SU-DHL-6 (cell line): ENCODE measurements around the gene NCKAP5.

Source experiments
- H2AFZ ChIP-seq: fragments of 200-600 bp; sonication (generic); 2 replicates; pipeline ENCODE4 v1.6.1; 2014; ENCODE audit warnings: low read depth, mild to moderate bottlenecking, moderate library complexity, mixed read lengths, antibody characterized with exemption, low read length; ENCODE audit not compliant: severe bottlenecking
- H3F3A ChIP-seq: fragments of 200-600 bp; shearing (Covaris generic); 2 replicates; pipeline ENCODE4 v1.6.0; 2016; ENCODE audit warnings: antibody characterized with exemption, mild to moderate bottlenecking; ENCODE audit not compliant: insufficient read depth
- H3K27ac ChIP-seq: fragments of 200-600 bp; sonication (generic); 2 replicates; pipeline ENCODE4 v1.5.1; 2016; ENCODE audit warnings: low read depth, mild to moderate bottlenecking, low read length, moderate library complexity, mixed read lengths
- H3K27me3 ChIP-seq: fragments of 200-600 bp; sonication (generic), shearing (Covaris generic); 2 replicates; pipeline ENCODE4 v1.6.0; 2014; ENCODE audit warnings: mild to moderate bottlenecking, low read length
- H3K36me3 ChIP-seq: fragments of 200-600 bp; sonication (generic); 2 replicates; pipeline ENCODE4 v1.6.1; 2014; ENCODE audit warnings: mild to moderate bottlenecking, low read length, mixed read lengths
- H3K4me2 ChIP-seq: fragments of 300-600, 200-600 bp; shearing (Covaris generic), sonication (generic); 2 replicates; pipeline ENCODE4 v1.6.0; 2014; ENCODE audit warnings: low read length, low read depth, mild to moderate bottlenecking; ENCODE audit not compliant: poor library complexity, severe bottlenecking
- H3K4me3 ChIP-seq: fragments of 200-600 bp; sonication (generic); 2 replicates; pipeline ENCODE4 v1.5.1; 2014; ENCODE audit warnings: antibody characterized with exemption, low read length, mild to moderate bottlenecking, mixed read lengths; ENCODE audit not compliant: insufficient read depth, poor library complexity, severe bottlenecking
- H3K79me2 ChIP-seq: fragments of 200-600 bp; sonication (generic); 2 replicates; pipeline ENCODE4 v1.6.1; 2014; ENCODE audit warnings: mild to moderate bottlenecking, low read length, moderate library complexity; ENCODE audit not compliant: insufficient read depth
- H3K9ac ChIP-seq: fragments of 200-600 bp; sonication (generic); 2 replicates; pipeline ENCODE4 v1.7.0; 2014; ENCODE audit warnings: mild to moderate bottlenecking, low read length
- H3K9me2 ChIP-seq: fragments of 200-600 bp; sonication (generic); replicated peaks from 2 replicates; pipeline ENCODE4 v1.6.1; 2014; ENCODE audit warnings: low read length; ENCODE audit not compliant: insufficient read depth
- H3K9me3 ChIP-seq: fragments of 200-600 bp; sonication (generic); 2 replicates; pipeline ENCODE4 v1.6.1; 2014; ENCODE audit warnings: low read length, mixed read lengths; ENCODE audit not compliant: insufficient read depth
- H4K20me1 ChIP-seq: fragments of 200-600 bp; sonication (generic); 2 replicates; pipeline ENCODE4 v1.6.1; 2014; ENCODE audit warnings: low read depth, mild to moderate bottlenecking, antibody characterized with exemption, low read length, moderate library complexity, mixed read lengths
- CTCF ChIP-seq: fragments of 200-600 bp; sonication (generic); IDR thresholded peaks from one replicate; pipeline ENCODE4 v1.5.1; 2017; ENCODE audit warnings: antibody characterized with exemption, mild to moderate bottlenecking, low read length, moderate library complexity; ENCODE audit not compliant: insufficient read depth, poor library complexity, severe bottlenecking
- EZH2phosphoT487 ChIP-seq: fragments of 200-600 bp; sonication (generic), shearing (Covaris generic); conservative IDR thresholded peaks from 2 replicates; pipeline ENCODE4 v1.6.1; 2018; ENCODE audit warnings: mild to moderate bottlenecking, antibody characterized with exemption, low read length, moderate library complexity, mixed read lengths

Gene NCKAP5

DNA sequence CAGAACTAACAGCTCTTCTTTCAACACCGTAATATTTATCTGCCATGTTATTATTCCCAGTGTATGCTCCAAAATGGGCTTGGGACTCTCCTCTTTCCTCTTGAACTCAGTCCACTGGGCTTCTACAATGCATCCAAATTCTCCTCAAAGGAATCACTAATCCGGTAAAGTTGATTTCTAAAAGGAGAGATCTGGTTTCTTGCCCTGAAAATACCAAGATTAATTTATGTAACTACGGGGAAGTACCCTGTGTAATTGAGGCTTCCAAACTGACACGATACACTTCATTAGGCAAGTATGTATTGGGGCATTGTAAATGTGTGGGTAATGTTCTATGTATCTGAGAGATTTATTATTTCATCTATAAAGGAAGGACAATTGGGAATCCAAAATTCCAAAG, 5.7 kb downstream of the NCKAP5 start:
- Histone ChIP-seq H3K27ac (no peak overlapping the region), H3K4me3 (no peak overlapping the region), H2AFZ (no peak overlapping the region), H3K4me2 (no peak overlapping the region), H3K9me2 (no peaks in the 10 kb centered on the region), H4K20me1 (no peaks in the 10 kb centered on the region), H3K9me3 (no peaks in the 10 kb centered on the region), H3K9ac (no peak overlapping the region), H3K36me3 (no peaks in the 10 kb centered on the region), H3K27me3 (no peaks in the 10 kb centered on the region), H3F3A (no peaks in the 10 kb centered on the region), H3K79me2 (no peaks in the 10 kb centered on the region)
- TF ChIP-seq CTCF (no peak), EZH2phosphoT487 (no peak)

DNA sequence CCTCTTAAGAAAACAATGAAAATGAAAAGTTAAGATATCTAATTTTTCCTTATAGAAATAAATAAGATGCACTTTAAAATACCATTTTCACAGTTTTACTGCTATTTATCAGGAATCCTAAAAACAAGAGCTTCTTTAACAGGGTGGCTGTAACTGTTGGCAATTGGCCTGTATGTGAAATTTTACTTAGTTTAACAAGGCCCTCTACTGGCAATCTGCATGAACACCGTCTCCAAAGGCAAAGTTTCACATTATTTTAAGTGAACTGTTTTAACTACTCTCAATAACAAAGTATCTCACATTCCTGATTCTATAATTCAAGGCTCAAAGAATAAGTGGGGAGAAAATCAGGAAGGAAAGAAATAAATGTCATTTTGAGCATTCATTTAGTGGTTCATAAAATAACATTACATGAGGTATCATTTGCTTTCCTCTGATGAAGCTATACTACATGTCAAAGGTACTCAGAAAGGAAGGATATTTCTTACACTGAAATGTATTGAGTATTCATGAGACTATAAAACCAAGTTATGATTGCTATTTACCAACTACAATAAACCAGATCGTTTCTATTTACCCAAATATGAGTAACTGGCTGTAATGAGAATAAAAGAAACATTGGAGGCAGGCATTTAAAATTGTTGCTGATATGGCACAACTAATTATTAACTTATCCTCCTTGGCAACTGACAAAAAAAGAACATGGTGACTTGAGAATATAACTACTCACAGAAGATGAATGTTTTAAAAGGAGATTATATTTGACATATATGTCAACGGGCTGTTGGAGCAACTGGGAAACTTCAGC, 7.0 kb downstream of the NCKAP5 start:
- H3K4me3 ChIP-seq, result no peak overlapping the region
- TF ChIP-seq CTCF, result peak; percentile 54
- no peak for TF ChIP-seq EZH2phosphoT487
- no peaks in the 10 kb centered on the region for H3F3A ChIP-seq
- no peaks in the 10 kb centered on the region for H4K20me1 ChIP-seq
- no peaks in the 10 kb centered on the region for H3K27me3 ChIP-seq
- H3K9me3 ChIP-seq, result no peaks in the 10 kb centered on the region
- no peak overlapping the region for H3K4me2 ChIP-seq
- H3K9ac ChIP-seq, result no peak overlapping the region
- no peaks in the 10 kb centered on the region for H3K9me2 ChIP-seq
- H3K27ac ChIP-seq, result no peak overlapping the region
- no peaks in the 10 kb centered on the region for H3K36me3 ChIP-seq
- no peak overlapping the region for H2AFZ ChIP-seq
- no peaks in the 10 kb centered on the region for H3K79me2 ChIP-seq

GRCh38 chr2:133557614-133558013, 10.6 kb downstream of the NCKAP5 start:
- Histone ChIP-seq H3K4me2 (no peak overlapping the region), H3K79me2 (no peaks in the 10 kb centered on the region), H3K36me3 (no peaks in the 10 kb centered on the region), H3K9me3 (no peaks in the 10 kb centered on the region), H3K9me2 (no peaks in the 10 kb centered on the region; the same call in 1 of the 2 replicates), H3K9ac (no peak overlapping the region), H3K27me3 (no peaks in the 10 kb centered on the region; the same call in 1 of the 2 replicates), H3K27ac (no peak overlapping the region), H3F3A (no peaks in the 10 kb centered on the region), H3K4me3 (no peak overlapping the region), H2AFZ (no peak overlapping the region), H4K20me1 (no peaks in the 10 kb centered on the region)
- TF ChIP-seq EZH2phosphoT487, result no peak
- TF ChIP-seq CTCF, result no peak
